NCI-H2196 (cell line): Measurements from ENCODE around the gene TMEM174.

Experiments used
- DNase-seq: peaks from one replicate; lab custom pipeline; 2025; ENCODE audit not compliant: unreplicated experiment; lab: John Stamatoyannopoulos, UW

TMEM174 gene

GRCh38 chr5:73221726-73222125 lies 48.7 kb downstream of the TMEM174 start:
- DNase-seq: no peak

GRCh38 chr5:73222173-73222572 lies 49.2 kb downstream of the TMEM174 start:
- no peak for DNase-seq
